ENCODE results near the gene PRKAG2.
A peak's percentile ranks its signal among the peaks of the same experiment; 100 is the strongest.

GRCh38 chr7:151917791-151918509, 41.0 kb upstream of the PRKAG2 start:
- TF ChIP-seq, protein P1, sequence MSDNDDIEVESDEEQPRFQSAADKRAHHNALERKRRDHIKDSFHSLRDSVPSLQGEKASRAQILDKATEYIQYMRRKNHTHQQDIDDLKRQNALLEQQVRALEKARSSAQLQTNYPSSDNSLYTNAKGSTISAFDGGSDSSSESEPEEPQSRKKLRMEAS (IDR thresholded peaks at IDR 0.05): peak; percentile 94
- TF ChIP-seq, protein P2, sequence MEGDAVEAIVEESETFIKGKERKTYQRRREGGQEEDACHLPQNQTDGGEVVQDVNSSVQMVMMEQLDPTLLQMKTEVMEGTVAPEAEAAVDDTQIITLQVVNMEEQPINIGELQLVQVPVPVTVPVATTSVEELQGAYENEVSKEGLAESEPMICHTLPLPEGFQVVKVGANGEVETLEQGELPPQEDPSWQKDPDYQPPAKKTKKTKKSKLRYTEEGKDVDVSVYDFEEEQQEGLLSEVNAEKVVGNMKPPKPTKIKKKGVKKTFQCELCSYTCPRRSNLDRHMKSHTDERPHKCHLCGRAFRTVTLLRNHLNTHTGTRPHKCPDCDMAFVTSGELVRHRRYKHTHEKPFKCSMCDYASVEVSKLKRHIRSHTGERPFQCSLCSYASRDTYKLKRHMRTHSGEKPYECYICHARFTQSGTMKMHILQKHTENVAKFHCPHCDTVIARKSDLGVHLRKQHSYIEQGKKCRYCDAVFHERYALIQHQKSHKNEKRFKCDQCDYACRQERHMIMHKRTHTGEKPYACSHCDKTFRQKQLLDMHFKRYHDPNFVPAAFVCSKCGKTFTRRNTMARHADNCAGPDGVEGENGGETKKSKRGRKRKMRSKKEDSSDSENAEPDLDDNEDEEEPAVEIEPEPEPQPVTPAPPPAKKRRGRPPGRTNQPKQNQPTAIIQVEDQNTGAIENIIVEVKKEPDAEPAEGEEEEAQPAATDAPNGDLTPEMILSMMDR (IDR thresholded peaks at IDR 0.05; ENCODE audit: low read depth, low read length, missing input control): no peak
- TF ChIP-seq, protein P3, sequence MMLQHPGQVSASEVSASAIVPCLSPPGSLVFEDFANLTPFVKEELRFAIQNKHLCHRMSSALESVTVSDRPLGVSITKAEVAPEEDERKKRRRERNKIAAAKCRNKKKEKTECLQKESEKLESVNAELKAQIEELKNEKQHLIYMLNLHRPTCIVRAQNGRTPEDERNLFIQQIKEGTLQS (IDR thresholded peaks at IDR 0.05): peak; percentile 72
- TF ChIP-seq REST (IDR thresholded peaks at IDR 0.05): peak; percentile 74
- TF ChIP-seq YY1 (IDR thresholded peaks at IDR 0.05): peak; percentile 85
- peak; percentile 88 to 94 for TF ChIP-seq JUND (IDR thresholded peaks at IDR 0.05)
- peak in 1 of 2 donors; percentile 52 for TF ChIP-seq GABPA (IDR thresholded peaks at IDR 0.05 in 1 of 2, conservative IDR thresholded peaks at IDR 0.05 in 1 of 2)
- TF ChIP-seq ZBTB33 (IDR thresholded peaks at IDR 0.05): peak; percentile 93
